Liver (tissue), 9 donors: ENCODE measurements around the gene HOXD4. TPM values are rescaled to one million over a fixed set of nuclear protein-coding genes. Genes with fewer than 3 reads are reported as not detected.

Source experiments
- DNase-seq: peaks from one replicate; pipeline ENCODE4 v3.0.0-alpha.2; 2017; ENCODE audit warnings: low spot score
- H3K27ac ChIP-seq, 2 donors: one replicate each; pipeline ENCODE4 v1.7.0; 2013; ENCODE audit warnings: inconsistent platforms in 2 of 2, low read length in 2 of 2, control low read depth in 1 of 2, low read depth in 1 of 2, mild to moderate bottlenecking in 1 of 2
- H3K27me3 ChIP-seq, 4 donors: one replicate each; pipeline versions ENCODE4 v1.6.1 to v1.7.0; 2013; ENCODE audit warnings: low read length in 3 of 4, inconsistent platforms in 1 of 4, mild to moderate bottlenecking in 1 of 4, moderate library complexity in 1 of 4; ENCODE audit not compliant: control insufficient read depth in 4 of 4, insufficient read depth in 4 of 4
- H3K36me3 ChIP-seq, 4 donors: one replicate each; pipeline versions ENCODE4 v1.6.1 to v1.7.0; 2013; ENCODE audit warnings: low read length in 3 of 4, mild to moderate bottlenecking in 3 of 4, low read depth in 1 of 4, moderate library complexity in 1 of 4; ENCODE audit not compliant: control insufficient read depth in 4 of 4, insufficient read depth in 3 of 4
- H3K4me1 ChIP-seq, 4 donors: one replicate each; pipeline versions ENCODE4 v1.6.1 to v1.7.0; 2013; ENCODE audit warnings: low read length in 3 of 4, mild to moderate bottlenecking in 3 of 4, moderate library complexity in 1 of 4; ENCODE audit not compliant: control insufficient read depth in 4 of 4, insufficient read depth in 4 of 4
- H3K4me3 ChIP-seq, 3 donors: one replicate each; pipeline versions ENCODE4 v1.6.1 to v1.7.0; 2013; ENCODE audit warnings: low read length in 3 of 3, control low read depth in 1 of 3, low read depth in 1 of 3, mild to moderate bottlenecking in 1 of 3
- H3K9ac ChIP-seq, 2 donors: one replicate each; pipeline ENCODE4 v1.7.0; 2013; ENCODE audit warnings: low read length in 2 of 2, mild to moderate bottlenecking in 2 of 2, moderate library complexity in 2 of 2, control low read depth in 1 of 2, low read depth in 1 of 2
- H3K9me3 ChIP-seq, 4 donors: one replicate each; pipeline versions ENCODE4 v1.6.1 to v1.7.0; 2013; ENCODE audit warnings: low read length in 3 of 4; ENCODE audit not compliant: control insufficient read depth in 4 of 4
- FOXA1 ChIP-seq: IDR thresholded peaks from 2 replicates; pipeline ENCODE4 v1.6.1; 2016; ENCODE audit warnings: antibody characterized with exemption
- HNF4A ChIP-seq, 2 donors: conservative IDR thresholded peaks; 2 replicates each; pipeline ENCODE4 v1.6.1; 2016; ENCODE audit warnings: antibody characterized with exemption in 2 of 2, mild to moderate bottlenecking in 2 of 2
- JUND ChIP-seq, 2 donors: IDR thresholded peaks; 2 replicates each; pipeline ENCODE4 v1.6.1; 2016; ENCODE audit warnings: antibody characterized with exemption in 2 of 2
- NR2F2 ChIP-seq: IDR thresholded peaks from 2 replicates; pipeline ENCODE4 v1.6.1; 2016; ENCODE audit warnings: antibody characterized with exemption
- RXRA ChIP-seq, 2 donors: IDR thresholded peaks; 2 replicates each; pipeline ENCODE4 v1.6.1; 2017 to 2018; ENCODE audit warnings: antibody characterized with exemption in 2 of 2, mild to moderate bottlenecking in 1 of 2
- SP1 ChIP-seq: IDR thresholded peaks from 2 replicates; pipeline ENCODE4 v1.6.1; 2018; ENCODE audit warnings: antibody characterized with exemption, mild to moderate bottlenecking
- TAF1 ChIP-seq: conservative IDR thresholded peaks from 2 replicates; pipeline ENCODE4 v1.6.1; 2016; ENCODE audit warnings: antibody characterized with exemption, mild to moderate bottlenecking
- YY1 ChIP-seq: IDR thresholded peaks from 2 replicates; pipeline ENCODE4 v1.6.1; 2016; ENCODE audit warnings: antibody characterized with exemption, mild to moderate bottlenecking
- WGBS: extraction: QIAGEN DNeasy Blood & Tissue Kit; methylation state at CpG from one replicate; pipeline ENCODE4 v1.1.7; 2013; 5-methylcytosine and 5-hydroxymethylcytosine counted together
- polyA plus RNA-seq, 2 donors: library from polyadenylated mRNA; stranded (reverse) in 1 of 2; unstranded in 1 of 2; fragments of 200-250 nt in 1 of 2; fragments of >200 nt in 1 of 2; fragmentation: Nextera tagmentation in 1 of 2; extraction: Ambion mirVana in 1 of 2; gene quantifications; one replicate each; pipeline versions ENCODE4 v1.2.1 to v1.2.3, GENCODE V29; 2013 to 2015
- total RNA-seq, 2 donors: library from RNA; depleted of rRNA; stranded (reverse); fragments of >200 nt; gene quantifications; one replicate each; pipeline ENCODE4 v1.2.3, GENCODE V29; 2014
- TF ChIP-seq, protein P1 (sequence below): IDR thresholded peaks from 2 replicates; pipeline ENCODE4 v1.6.1; 2016; ENCODE audit warnings: antibody characterized with exemption
- TF ChIP-seq, protein P2 (sequence below): IDR thresholded peaks from 2 replicates; pipeline ENCODE4 v1.6.1; 2016; ENCODE audit warnings: antibody characterized with exemption
- donor health status: healthy.
- donor health status: healthy.
- donor health status: healthy.
- donor health status: healthy.
- donor health status: healthy.

Gene HOXD4
- total and polyA plus RNA-seq, 4 donors = not detected

DNA sequence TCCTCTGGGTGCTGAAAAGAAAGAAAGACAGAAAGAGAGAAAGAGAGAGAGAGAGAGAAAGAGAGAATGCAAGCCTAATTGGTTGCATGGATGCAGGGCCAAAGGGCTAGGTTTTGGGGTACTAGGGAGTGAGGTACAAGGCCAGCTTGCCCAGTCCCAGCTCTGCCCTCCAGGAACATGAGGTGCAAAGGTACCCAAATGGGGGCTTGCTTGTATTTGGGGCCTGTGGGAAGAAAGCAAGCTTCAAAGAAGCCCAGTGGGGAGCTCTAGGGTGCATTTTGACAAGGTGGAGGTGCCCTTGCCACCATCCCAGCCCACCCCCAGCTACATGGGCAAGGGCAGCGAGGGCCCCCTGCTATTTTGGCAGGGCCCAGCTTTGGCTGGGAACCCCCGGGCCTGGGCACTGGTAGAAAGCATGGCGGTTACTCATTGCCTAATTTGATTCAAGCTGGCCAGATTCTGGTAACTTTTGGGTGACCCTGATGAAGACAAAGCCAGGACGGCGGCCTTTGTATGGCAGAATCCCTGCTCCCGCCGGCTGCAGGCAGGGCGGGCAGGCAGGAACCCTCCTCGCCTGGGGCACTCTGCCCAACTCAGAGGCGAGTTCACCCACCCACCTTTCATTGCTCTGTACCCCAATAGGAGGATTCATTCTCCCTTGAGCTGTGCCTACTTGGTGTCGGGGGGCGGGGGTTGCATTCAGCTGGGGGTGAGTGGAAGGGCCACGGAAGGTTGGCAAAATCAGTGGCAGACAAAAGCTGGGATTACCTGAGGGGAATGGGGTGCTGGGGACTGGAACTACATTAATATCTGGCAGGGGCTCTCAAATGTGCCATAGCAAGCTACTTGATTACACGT, 537 bp upstream of the HOXD4 start (continued):
- TF ChIP-seq NR2F2 = no peak
- TF ChIP-seq YY1 = no peak
- TF ChIP-seq JUND (IDR thresholded peaks at IDR 0.05) = no peak
- no peak for TF ChIP-seq TAF1
- TF ChIP-seq RXRA (IDR thresholded peaks at IDR 0.05) = no peak
- TF ChIP-seq, protein P1, sequence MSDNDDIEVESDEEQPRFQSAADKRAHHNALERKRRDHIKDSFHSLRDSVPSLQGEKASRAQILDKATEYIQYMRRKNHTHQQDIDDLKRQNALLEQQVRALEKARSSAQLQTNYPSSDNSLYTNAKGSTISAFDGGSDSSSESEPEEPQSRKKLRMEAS = no peak

DNA sequence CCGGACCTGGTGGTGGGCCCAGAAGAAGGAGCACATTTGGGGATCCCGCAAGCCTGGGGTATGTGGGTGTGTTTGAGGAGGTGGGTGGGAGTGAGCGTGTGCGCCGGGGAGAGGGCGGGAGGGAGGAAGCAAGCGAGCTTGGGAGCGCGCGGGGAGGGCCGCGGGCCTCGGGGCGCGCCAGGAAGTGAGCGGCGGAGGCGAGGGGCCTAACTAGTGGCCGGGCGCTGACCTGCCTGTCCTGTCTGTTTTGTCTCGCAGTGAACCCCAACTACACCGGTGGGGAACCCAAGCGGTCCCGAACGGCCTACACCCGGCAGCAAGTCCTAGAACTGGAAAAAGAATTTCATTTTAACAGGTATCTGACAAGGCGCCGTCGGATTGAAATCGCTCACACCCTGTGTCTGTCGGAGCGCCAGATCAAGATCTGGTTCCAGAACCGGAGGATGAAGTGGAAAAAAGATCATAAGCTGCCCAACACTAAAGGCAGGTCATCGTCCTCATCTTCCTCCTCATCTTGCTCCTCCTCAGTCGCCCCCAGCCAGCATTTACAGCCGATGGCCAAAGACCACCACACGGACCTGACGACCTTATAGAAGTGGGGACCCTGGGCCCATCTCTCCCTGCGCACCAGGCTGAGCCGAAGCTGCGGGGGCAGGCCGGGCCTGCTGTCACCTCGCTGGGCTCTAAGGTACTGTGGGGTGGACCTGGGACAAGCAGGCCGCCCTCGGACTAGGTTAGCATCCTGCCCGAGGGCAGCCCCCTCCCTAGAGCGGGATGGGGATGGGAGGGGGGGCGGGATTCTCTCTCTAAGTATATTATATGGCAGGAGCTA, 1.2 kb downstream of the HOXD4 start:
- no peak overlapping the region for H3K9ac ChIP-seq
- H3K27ac ChIP-seq = no peak overlapping the region
- H3K4me1 ChIP-seq = peaks cover 0 to 12% (median 8%) of the 10 kb centered on the region in 4 donors
- no peak for DNase-seq
- no peak overlapping the region for H3K4me3 ChIP-seq
- no peak for TF ChIP-seq YY1
- no peak for TF ChIP-seq FOXA1
- H3K9me3 ChIP-seq = peaks cover 0 to 2% (median 0%) of the 10 kb centered on the region in 4 donors
- H3K36me3 ChIP-seq = no peaks in the 10 kb centered on the region
- H3K27me3 ChIP-seq = peaks cover 6 to 42% (median 21%) of the 10 kb centered on the region in 4 donors
- WGBS = 15% methylated on average over 48 of the region's 48 CpGs

DNA sequence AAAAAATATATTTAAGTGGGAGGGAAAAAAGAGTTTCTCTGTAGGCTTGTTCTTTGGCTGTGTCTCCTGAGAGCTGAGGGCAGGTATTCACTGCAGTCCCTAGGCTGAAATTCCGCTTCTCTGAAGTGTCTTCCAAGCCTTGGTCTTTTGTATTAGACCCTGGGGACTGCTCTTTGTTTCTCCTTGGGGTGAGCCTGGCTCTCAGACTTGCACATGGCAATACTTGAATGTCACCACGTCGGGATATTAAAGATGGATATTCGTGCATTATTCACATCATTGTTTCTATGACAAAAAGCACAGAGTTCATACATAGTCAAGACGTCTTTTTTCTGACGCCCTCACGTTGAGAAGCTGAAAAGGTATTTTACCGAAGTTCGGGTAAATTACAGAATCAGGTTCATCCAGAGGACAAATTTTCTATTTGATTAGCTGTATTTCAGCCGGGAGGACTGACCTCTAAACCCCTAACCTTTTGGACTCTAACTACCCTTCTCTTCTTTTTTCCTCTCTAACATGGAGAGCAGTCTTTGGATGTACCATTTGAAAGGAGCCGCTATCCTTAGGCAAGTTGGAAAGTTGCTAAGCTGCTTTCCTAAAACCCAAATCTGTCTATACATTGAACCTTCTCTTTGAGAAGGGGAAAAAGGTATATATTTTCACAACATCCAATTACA, 3.4 kb downstream of the HOXD4 start:
- H3K4me1 ChIP-seq = peaks cover 3 to 12% (median 6%) of the 10 kb centered on the region in 4 donors
- WGBS = 18% methylated on average over 11 of the region's 11 CpGs

More for the DNA sequence above, 3.4 kb downstream of the HOXD4 start:
- H3K9me3 ChIP-seq = peaks cover 0 to 4% (median 0%) of the 10 kb centered on the region in 4 donors
- no peak overlapping the region for H3K27ac ChIP-seq
- H3K4me3 ChIP-seq = no peak overlapping the region
- no peak overlapping the region for H3K9ac ChIP-seq
- TF ChIP-seq FOXA1 = no peak
- peak in 1 of 2 donors; percentile 10 for TF ChIP-seq HNF4A (conservative IDR thresholded peaks at IDR 0.05)
- peak; percentile 51 to 72 for TF ChIP-seq RXRA (IDR thresholded peaks at IDR 0.05)
- TF ChIP-seq, protein P2, sequence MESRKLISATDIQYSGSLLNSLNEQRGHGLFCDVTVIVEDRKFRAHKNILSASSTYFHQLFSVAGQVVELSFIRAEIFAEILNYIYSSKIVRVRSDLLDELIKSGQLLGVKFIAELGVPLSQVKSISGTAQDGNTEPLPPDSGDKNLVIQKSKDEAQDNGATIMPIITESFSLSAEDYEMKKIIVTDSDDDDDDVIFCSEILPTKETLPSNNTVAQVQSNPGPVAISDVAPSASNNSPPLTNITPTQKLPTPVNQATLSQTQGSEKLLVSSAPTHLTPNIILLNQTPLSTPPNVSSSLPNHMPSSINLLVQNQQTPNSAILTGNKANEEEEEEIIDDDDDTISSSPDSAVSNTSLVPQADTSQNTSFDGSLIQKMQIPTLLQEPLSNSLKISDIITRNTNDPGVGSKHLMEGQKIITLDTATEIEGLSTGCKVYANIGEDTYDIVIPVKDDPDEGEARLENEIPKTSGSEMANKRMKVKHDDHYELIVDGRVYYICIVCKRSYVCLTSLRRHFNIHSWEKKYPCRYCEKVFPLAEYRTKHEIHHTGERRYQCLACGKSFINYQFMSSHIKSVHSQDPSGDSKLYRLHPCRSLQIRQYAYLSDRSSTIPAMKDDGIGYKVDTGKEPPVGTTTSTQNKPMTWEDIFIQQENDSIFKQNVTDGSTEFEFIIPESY = no peak
- TF ChIP-seq SP1 = no peak
- DNase-seq = no peak
- H3K27me3 ChIP-seq = peaks cover 9 to 38% (median 22%) of the 10 kb centered on the region in 4 donors
- no peaks in the 10 kb centered on the region for H3K36me3 ChIP-seq
